Panc1 (cell line): Measurements from ENCODE around the gene NAPSA. TPM values are rescaled to one million over a fixed set of nuclear protein-coding genes. Genes with fewer than 3 reads are reported as not detected.

Experiments
- ATAC-seq: fragments of 200-7000 bp; cut with Tn5 transposase; 2 replicates; pipeline ENCODE4 v1.9.1; 2020; ENCODE audit warnings: mild to moderate bottlenecking, moderate library complexity
- BruUV-seq: library from RNA; stranded (reverse); fragments of 400-500 nt; replicated peaks from 2 replicates; lab custom pipeline; 2021; lab: Mats Ljungman, UMichigan
- CTCF ChIA-PET: fragments of 300-600 bp; sonication (Branson Sonifier 250); formaldehyde crosslinking; loops from one replicate; lab custom pipeline; 2022; ENCODE audit warnings: antibody characterized with exemption; lab: Charles Lee
- POLR2A ChIA-PET: fragments of 300-600 bp; sonication (Branson Sonifier 250); formaldehyde crosslinking; loops from one replicate; lab custom pipeline; 2022; ENCODE audit warnings: antibody characterized with exemption; lab: Charles Lee
- DNase-seq: peaks from one replicate; pipeline ENCODE4 v3.0.0-alpha.2; 2010; ENCODE audit warnings: low read depth, low spot score
- H3K27ac ChIP-seq: 2 replicates; pipeline ENCODE4 v1.5.1; 2011; ENCODE audit warnings: mild to moderate bottlenecking, low read length, inconsistent platforms
- H3K27me3 ChIP-seq: fragments of 200-500 bp; sonication (Bioruptor generic); 2 replicates; pipeline ENCODE4 v1.6.0; 2014; ENCODE audit warnings: low read length, inconsistent platforms; ENCODE audit not compliant: control insufficient read depth, insufficient read depth
- H3K36me3 ChIP-seq: fragments of 200-500 bp; sonication (Bioruptor generic); 2 replicates; pipeline ENCODE4 v1.5.1; 2014; ENCODE audit warnings: inconsistent platforms, mild to moderate bottlenecking, low read length, moderate library complexity; ENCODE audit not compliant: control insufficient read depth, insufficient read depth
- H3K4me1 ChIP-seq: 2 replicates; pipeline ENCODE4 v1.5.1; 2011; ENCODE audit warnings: inconsistent platforms, mild to moderate bottlenecking, low read length, moderate library complexity; ENCODE audit not compliant: control insufficient read depth, insufficient read depth
- H3K4me3 ChIP-seq, 2 experiments: 2 replicates each; pipeline ENCODE4 v1.5.1; 2011 to 2012; ENCODE audit warnings: low read depth in 2 of 2, low read length in 2 of 2, mild to moderate bottlenecking in 2 of 2, inconsistent platforms in 1 of 2, moderate library complexity in 1 of 2
- H3K9me3 ChIP-seq: fragments of 200-500 bp; sonication (Bioruptor generic); 2 replicates; pipeline ENCODE4 v1.5.1; 2014; ENCODE audit warnings: low read depth, mild to moderate bottlenecking, inconsistent platforms, low read length, moderate library complexity; ENCODE audit not compliant: control insufficient read depth, insufficient read depth
- POLR2AphosphoS5 ChIP-seq: IDR thresholded peaks from 2 replicates; pipeline ENCODE4 v1.6.1; 2012; ENCODE audit warnings: mild to moderate bottlenecking, low read depth, low read length, moderate library complexity
- SIN3A ChIP-seq: IDR thresholded peaks from 2 replicates; pipeline ENCODE4 v1.6.1; 2012; ENCODE audit warnings: low read depth, mild to moderate bottlenecking, low read length, moderate library complexity, borderline replicate concordance; ENCODE audit not compliant: insufficient read depth
- TCF7L2 ChIP-seq: IDR thresholded peaks from 2 replicates; pipeline ENCODE4 v1.6.1; 2011; ENCODE audit warnings: mild to moderate bottlenecking, low read depth, low read length, inconsistent platforms
- in situ Hi-C: cut with HindIII; loops from 2 replicates; pipeline ENCODE4 v1.10.0; 2016; ENCODE audit warnings: low sequenced_read_pairs, low pct_unique_long_range_greater_than_20kb
- intact Hi-C: fragments of 100-400 bp; cut with micrococcal nuclease; formaldehyde crosslinking; loops from one replicate; pipeline ENCODE4 v1.10.0; 2022; ENCODE audit not compliant: unreplicated experiment
- total RNA-seq: library from RNA; stranded (reverse); gene quantifications from one replicate; pipeline ENCODE4 v1.2.1, GENCODE V29; 2021; ENCODE audit not compliant: unreplicated experiment
- TF ChIP-seq, protein P1 (sequence below), 2 experiments: IDR thresholded peaks; 2 replicates each; pipeline ENCODE4 v1.6.1; 2011 to 2012; ENCODE audit warnings: low read depth in 2 of 2, control low read depth in 1 of 2, low read length in 1 of 2, mild to moderate bottlenecking in 1 of 2, moderate library complexity in 1 of 2; ENCODE audit not compliant: insufficient read depth in 1 of 2
- TF ChIP-seq, protein P2 (sequence below): fragments of 450-650 bp; IDR thresholded peaks from 2 replicates; pipeline ENCODE4 v1.5.1; 2017; ENCODE audit warnings: mild to moderate bottlenecking

Gene NAPSA
- total RNA-seq, 1 experiment from 2014 or later = 2.5 TPM

DNA sequence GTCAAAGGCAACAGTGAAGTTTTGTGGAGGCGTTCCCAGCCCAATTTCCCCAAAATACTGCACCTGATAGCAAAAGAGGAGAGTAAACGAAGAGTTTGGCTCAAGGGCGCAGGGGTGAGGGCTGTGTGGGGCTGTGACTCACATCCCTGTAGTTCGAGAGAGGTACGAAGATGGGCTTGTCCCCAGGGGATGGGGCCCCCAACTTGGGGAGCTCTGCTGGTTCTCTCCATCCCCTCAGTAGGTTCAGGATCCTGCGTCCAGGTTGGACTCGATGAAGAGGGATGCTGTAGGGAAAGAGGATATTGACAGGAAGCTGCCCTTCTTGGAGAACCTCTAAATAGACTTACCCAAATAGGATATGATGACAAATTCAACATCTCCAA is 3.4 kb downstream of the NAPSA start:
- no peaks in the 10 kb centered on the region for H3K27me3 ChIP-seq
- H3K36me3 ChIP-seq = no peaks in the 10 kb centered on the region
- no peak for TF ChIP-seq SIN3A
- no peak for TF ChIP-seq POLR2AphosphoS5
- TF ChIP-seq TCF7L2 = no peak
- TF ChIP-seq, protein P1, sequence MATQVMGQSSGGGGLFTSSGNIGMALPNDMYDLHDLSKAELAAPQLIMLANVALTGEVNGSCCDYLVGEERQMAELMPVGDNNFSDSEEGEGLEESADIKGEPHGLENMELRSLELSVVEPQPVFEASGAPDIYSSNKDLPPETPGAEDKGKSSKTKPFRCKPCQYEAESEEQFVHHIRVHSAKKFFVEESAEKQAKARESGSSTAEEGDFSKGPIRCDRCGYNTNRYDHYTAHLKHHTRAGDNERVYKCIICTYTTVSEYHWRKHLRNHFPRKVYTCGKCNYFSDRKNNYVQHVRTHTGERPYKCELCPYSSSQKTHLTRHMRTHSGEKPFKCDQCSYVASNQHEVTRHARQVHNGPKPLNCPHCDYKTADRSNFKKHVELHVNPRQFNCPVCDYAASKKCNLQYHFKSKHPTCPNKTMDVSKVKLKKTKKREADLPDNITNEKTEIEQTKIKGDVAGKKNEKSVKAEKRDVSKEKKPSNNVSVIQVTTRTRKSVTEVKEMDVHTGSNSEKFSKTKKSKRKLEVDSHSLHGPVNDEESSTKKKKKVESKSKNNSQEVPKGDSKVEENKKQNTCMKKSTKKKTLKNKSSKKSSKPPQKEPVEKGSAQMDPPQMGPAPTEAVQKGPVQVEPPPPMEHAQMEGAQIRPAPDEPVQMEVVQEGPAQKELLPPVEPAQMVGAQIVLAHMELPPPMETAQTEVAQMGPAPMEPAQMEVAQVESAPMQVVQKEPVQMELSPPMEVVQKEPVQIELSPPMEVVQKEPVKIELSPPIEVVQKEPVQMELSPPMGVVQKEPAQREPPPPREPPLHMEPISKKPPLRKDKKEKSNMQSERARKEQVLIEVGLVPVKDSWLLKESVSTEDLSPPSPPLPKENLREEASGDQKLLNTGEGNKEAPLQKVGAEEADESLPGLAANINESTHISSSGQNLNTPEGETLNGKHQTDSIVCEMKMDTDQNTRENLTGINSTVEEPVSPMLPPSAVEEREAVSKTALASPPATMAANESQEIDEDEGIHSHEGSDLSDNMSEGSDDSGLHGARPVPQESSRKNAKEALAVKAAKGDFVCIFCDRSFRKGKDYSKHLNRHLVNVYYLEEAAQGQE (IDR thresholded peaks at IDR 0.05; ENCODE audit: insufficient read depth in 1 of 2, low read depth in 2 of 2, low read length in 1 of 2) = no peak
- TF ChIP-seq, protein P2, sequence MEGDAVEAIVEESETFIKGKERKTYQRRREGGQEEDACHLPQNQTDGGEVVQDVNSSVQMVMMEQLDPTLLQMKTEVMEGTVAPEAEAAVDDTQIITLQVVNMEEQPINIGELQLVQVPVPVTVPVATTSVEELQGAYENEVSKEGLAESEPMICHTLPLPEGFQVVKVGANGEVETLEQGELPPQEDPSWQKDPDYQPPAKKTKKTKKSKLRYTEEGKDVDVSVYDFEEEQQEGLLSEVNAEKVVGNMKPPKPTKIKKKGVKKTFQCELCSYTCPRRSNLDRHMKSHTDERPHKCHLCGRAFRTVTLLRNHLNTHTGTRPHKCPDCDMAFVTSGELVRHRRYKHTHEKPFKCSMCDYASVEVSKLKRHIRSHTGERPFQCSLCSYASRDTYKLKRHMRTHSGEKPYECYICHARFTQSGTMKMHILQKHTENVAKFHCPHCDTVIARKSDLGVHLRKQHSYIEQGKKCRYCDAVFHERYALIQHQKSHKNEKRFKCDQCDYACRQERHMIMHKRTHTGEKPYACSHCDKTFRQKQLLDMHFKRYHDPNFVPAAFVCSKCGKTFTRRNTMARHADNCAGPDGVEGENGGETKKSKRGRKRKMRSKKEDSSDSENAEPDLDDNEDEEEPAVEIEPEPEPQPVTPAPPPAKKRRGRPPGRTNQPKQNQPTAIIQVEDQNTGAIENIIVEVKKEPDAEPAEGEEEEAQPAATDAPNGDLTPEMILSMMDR = no peak
- intact Hi-C loops (no loop called here), in situ Hi-C loops (no loop called here)
- POLR2A ChIA-PET = no interaction called here
- CTCF ChIA-PET = no interaction called here
- DNase-seq (no peak), ATAC-seq (no peak)
- H3K27ac ChIP-seq = no peak overlapping the region
- H3K4me1 ChIP-seq = no peaks in the 10 kb centered on the region
- H3K4me3 ChIP-seq = no peak overlapping the region
- no TSS peak for BruUV-seq
- no peaks in the 10 kb centered on the region for H3K9me3 ChIP-seq

GRCh38 chr19:50361290-50362029 is 4.0 kb downstream of the NAPSA start:
- in situ Hi-C loops (no loop called here), intact Hi-C loops (no loop called here)
- H3K9me3 ChIP-seq = no peaks in the 10 kb centered on the region
- no peaks in the 10 kb centered on the region for H3K36me3 ChIP-seq
- ATAC-seq (no peak), DNase-seq (no peak)
- H3K4me3 ChIP-seq = no peak overlapping the region
- CTCF ChIA-PET = interaction anchor here (0.6 kb wide), 1 partner anchor 829 kb away, joined by 4 read pairs; no protein-coding TSS in a partner anchor
- H3K4me1 ChIP-seq = no peaks in the 10 kb centered on the region
- no TSS peak for BruUV-seq
- POLR2A ChIA-PET = no interaction called here
- H3K27me3 ChIP-seq = no peaks in the 10 kb centered on the region
- TF ChIP-seq SIN3A (no peak), TCF7L2 (no peak), POLR2AphosphoS5 (no peak)
- TF ChIP-seq, protein P1 (IDR thresholded peaks at IDR 0.05; ENCODE audit: insufficient read depth in 1 of 2, low read depth in 2 of 2, low read length in 1 of 2) = no peak
- TF ChIP-seq, protein P2 = no peak
- H3K27ac ChIP-seq = no peak overlapping the region
